ENCODE results near the gene TXNRD1.
"Not testable (repeated sequence)": the region's sequence is repeated elsewhere in the genome, so short reads cannot be mapped to it uniquely, and the experiment has no call there.

TXNRD1 gene

GRCh38 chr12:104242546-104243206 is 27.1 kb downstream of the TXNRD1 start:
- no peaks in the 10 kb centered on the region for H3K4me1 Mint-ChIP-seq
- H3K9me3 Mint-ChIP-seq, result no peaks in the 10 kb centered on the region
- H3K27ac Mint-ChIP-seq, result no peak overlapping the region
- no peak overlapping the region for H3K4me3 Mint-ChIP-seq
- DNase-seq (ENCODE audit: low spot score in 2 of 2) (no peak), ATAC-seq (ENCODE audit: low read depth) (no peak)
- H3K27me3 Mint-ChIP-seq, result peaks cover 5% of the 10 kb centered on the region
- no peaks in the 10 kb centered on the region for H3K36me3 Mint-ChIP-seq

GRCh38 chr12:104243551-104243950 is 28.0 kb downstream of the TXNRD1 start:
- H3K27me3 Mint-ChIP-seq, result peaks cover 5% of the 10 kb centered on the region
- H3K4me3 Mint-ChIP-seq, result no peak overlapping the region
- H3K9me3 Mint-ChIP-seq, result no peaks in the 10 kb centered on the region
- no peak for ATAC-seq (ENCODE audit: low read depth)
- H3K27ac Mint-ChIP-seq, result no peak overlapping the region
- DNase-seq (ENCODE audit: low spot score in 2 of 2), result no peak
- H3K36me3 Mint-ChIP-seq, result no peaks in the 10 kb centered on the region
- no peaks in the 10 kb centered on the region for H3K4me1 Mint-ChIP-seq

- no peaks in the 10 kb centered on the region for H3K9me3 Mint-ChIP-seq
- no peaks in the 10 kb centered on the region for H3K36me3 Mint-ChIP-seq
- H3K27me3 Mint-ChIP-seq, result peaks cover 5% of the 10 kb centered on the region
- no peak overlapping the region for H3K4me3 Mint-ChIP-seq
- DNase-seq (ENCODE audit: low spot score in 2 of 2) (no peak), ATAC-seq (ENCODE audit: low read depth) (no peak)
- H3K27ac Mint-ChIP-seq, result no peak overlapping the region
- H3K4me1 Mint-ChIP-seq, result no peaks in the 10 kb centered on the region
Measured at GRCh38 chr12:104243971-104244370, 28.4 kb downstream of the TXNRD1 start.

- Mint-ChIP-seq H3K27me3 (peaks cover 5% of the 10 kb centered on the region), H3K4me1 (no peaks in the 10 kb centered on the region), H3K27ac (no peak overlapping the region), H3K36me3 (no peaks in the 10 kb centered on the region), H3K9me3 (no peaks in the 10 kb centered on the region), H3K4me3 (no peak overlapping the region)
- DNase-seq (ENCODE audit: low spot score in 2 of 2), result no peak
- no peak for ATAC-seq (ENCODE audit: low read depth)
Measured at GRCh38 chr12:104247698-104248097, 32.1 kb downstream of the TXNRD1 start.

- H3K4me3 Mint-ChIP-seq, result no peak overlapping the region
- no peak for ATAC-seq (ENCODE audit: low read depth)
- no peaks in the 10 kb centered on the region for H3K36me3 Mint-ChIP-seq
- no peaks in the 10 kb centered on the region for H3K9me3 Mint-ChIP-seq
- DNase-seq (ENCODE audit: low spot score in 2 of 2), result no peak
- H3K27ac Mint-ChIP-seq, result no peak overlapping the region
- H3K4me1 Mint-ChIP-seq, result peaks cover 3% of the 10 kb centered on the region
- H3K27me3 Mint-ChIP-seq, result peaks cover 5% of the 10 kb centered on the region
Measured at GRCh38 chr12:104248444-104248843, 32.9 kb downstream of the TXNRD1 start.

GRCh38 chr12:104249017-104249416 is 33.4 kb downstream of the TXNRD1 start:
- Mint-ChIP-seq H3K36me3 (no peaks in the 10 kb centered on the region), H3K27me3 (peaks cover 2% of the 10 kb centered on the region), H3K4me1 (peaks cover 3% of the 10 kb centered on the region), H3K27ac (no peak overlapping the region), H3K4me3 (no peak overlapping the region), H3K9me3 (no peaks in the 10 kb centered on the region)
- DNase-seq (ENCODE audit: low spot score in 2 of 2) (no peak), ATAC-seq (ENCODE audit: low read depth) (no peak)

- H3K27ac Mint-ChIP-seq, result no peak overlapping the region
- H3K36me3 Mint-ChIP-seq, result no peaks in the 10 kb centered on the region
- no peak overlapping the region for H3K4me3 Mint-ChIP-seq
- DNase-seq (ENCODE audit: low spot score in 2 of 2) (no peak), ATAC-seq (ENCODE audit: low read depth) (no peak)
- H3K27me3 Mint-ChIP-seq, result no peaks in the 10 kb centered on the region
- peaks cover 3% of the 10 kb centered on the region for H3K4me1 Mint-ChIP-seq
- H3K9me3 Mint-ChIP-seq, result no peaks in the 10 kb centered on the region
Measured at GRCh38 chr12:104249898-104250297, 34.3 kb downstream of the TXNRD1 start.

GRCh38 chr12:104250366-104251125 is 35.0 kb downstream of the TXNRD1 start:
- Mint-ChIP-seq H3K4me1 (peaks cover 3% of the 10 kb centered on the region), H3K27me3 (no peaks in the 10 kb centered on the region), H3K27ac (no peak overlapping the region), H3K36me3 (no peaks in the 10 kb centered on the region), H3K4me3 (no peak overlapping the region), H3K9me3 (no peaks in the 10 kb centered on the region)
- no peak for ATAC-seq (ENCODE audit: low read depth)
- DNase-seq (ENCODE audit: low spot score in 2 of 2), result no peak

GRCh38 chr12:104257913-104258472 is 42.4 kb downstream of the TXNRD1 start:
- H3K4me3 Mint-ChIP-seq, result no peak overlapping the region
- ATAC-seq (ENCODE audit: low read depth), result no peak
- H3K27ac Mint-ChIP-seq, result no peak overlapping the region
- no peak for DNase-seq (ENCODE audit: low spot score in 2 of 2)
- no peaks in the 10 kb centered on the region for H3K36me3 Mint-ChIP-seq
- H3K4me1 Mint-ChIP-seq, result peaks cover 5% of the 10 kb centered on the region
- no peaks in the 10 kb centered on the region for H3K9me3 Mint-ChIP-seq
- H3K27me3 Mint-ChIP-seq, result peaks cover 2% of the 10 kb centered on the region

- Mint-ChIP-seq H3K27ac (no peak overlapping the region), H3K4me3 (no peak overlapping the region), H3K27me3 (peaks cover 2% of the 10 kb centered on the region), H3K36me3 (no peaks in the 10 kb centered on the region), H3K9me3 (no peaks in the 10 kb centered on the region), H3K4me1 (peaks cover 2% of the 10 kb centered on the region)
- DNase-seq (ENCODE audit: low spot score in 2 of 2) (no peak), ATAC-seq (ENCODE audit: low read depth) (no peak)
Measured at GRCh38 chr12:104258476-104259067, 43.0 kb downstream of the TXNRD1 start.

GRCh38 chr12:104263026-104263425 is 47.4 kb downstream of the TXNRD1 start:
- Mint-ChIP-seq H3K9me3 (no peaks in the 10 kb centered on the region), H3K27me3 (peaks cover 1% of the 10 kb centered on the region), H3K27ac (no peak overlapping the region), H3K36me3 (no peaks in the 10 kb centered on the region), H3K4me3 (no peak overlapping the region), H3K4me1 (no peaks in the 10 kb centered on the region)
- DNase-seq (ENCODE audit: low spot score in 2 of 2), result no peak
- no peak for ATAC-seq (ENCODE audit: low read depth)

- no peak overlapping the region for H3K4me3 Mint-ChIP-seq
- ATAC-seq (ENCODE audit: low read depth), result no peak
- no peak for DNase-seq (ENCODE audit: low spot score in 2 of 2)
- no peaks in the 10 kb centered on the region for H3K4me1 Mint-ChIP-seq
- H3K27ac Mint-ChIP-seq, result no peak overlapping the region
- no peaks in the 10 kb centered on the region for H3K9me3 Mint-ChIP-seq
- no peaks in the 10 kb centered on the region for H3K36me3 Mint-ChIP-seq
- H3K27me3 Mint-ChIP-seq, result peaks cover 1% of the 10 kb centered on the region
Measured at GRCh38 chr12:104263580-104264358, 48.2 kb downstream of the TXNRD1 start.

- H3K27me3 Mint-ChIP-seq; H3K4me3 Mint-ChIP-seq; H3K9me3 Mint-ChIP-seq; H3K36me3 Mint-ChIP-seq; DNase-seq (ENCODE audit: low spot score in 2 of 2); H3K4me1 Mint-ChIP-seq; H3K27ac Mint-ChIP-seq; ATAC-seq (ENCODE audit: low read depth): not testable (repeated sequence)
Measured at GRCh38 chr12:104265436-104265835, 49.9 kb downstream of the TXNRD1 start.

GRCh38 chr12:104272938-104273337 is 57.4 kb downstream of the TXNRD1 start:
- H3K4me3 Mint-ChIP-seq, result no peak overlapping the region
- ATAC-seq (ENCODE audit: low read depth) (no peak), DNase-seq (ENCODE audit: low spot score in 2 of 2) (no peak)
- peaks cover 12% of the 10 kb centered on the region for H3K4me1 Mint-ChIP-seq
- H3K27ac Mint-ChIP-seq, result no peak overlapping the region
- no peaks in the 10 kb centered on the region for H3K36me3 Mint-ChIP-seq
- H3K27me3 Mint-ChIP-seq, result peaks cover 7% of the 10 kb centered on the region
- H3K9me3 Mint-ChIP-seq, result no peaks in the 10 kb centered on the region
